GM19324 (cell line): ENCODE results near the gene TPM1.
"Not testable (repeated sequence)": the region's sequence is repeated elsewhere in the genome, so short reads cannot be mapped to it uniquely, and the experiment has no call there.

Source experiments
- ATAC-seq: cut with Tn5 transposase; IDR thresholded peaks from one replicate; pipeline ENCODE4 v1.9.1; 2021; ENCODE audit warnings: mild to moderate bottlenecking, moderate library complexity; ENCODE audit not compliant: unreplicated experiment, low FRiP score

TPM1 gene

GRCh38 chr15:63041974-63042876 is at the start of gene TPM1:
TPM1 (plus strand) TSS chr15:63042747; CDS start chr15:63042830, 83 bp downstream.
- ATAC-seq, result no peak

GRCh38 chr15:62993066-62993465 is 49.5 kb upstream of the TPM1 start:
- no peak for ATAC-seq

- not testable (repeated sequence) for ATAC-seq
These were observed 48.9 kb upstream of the TPM1 start for GRCh38 chr15:62993632-62994031.

GRCh38 chr15:62994439-62994838 is 48.1 kb upstream of the TPM1 start:
- ATAC-seq, result no peak

GRCh38 chr15:62994975-62995681 is 47.4 kb upstream of the TPM1 start:
- ATAC-seq, result no peak

- ATAC-seq, result no peak
These were observed 45.1 kb upstream of the TPM1 start for GRCh38 chr15:62997441-62997840.

- ATAC-seq, result no peak
These were observed 44.2 kb upstream of the TPM1 start for GRCh38 chr15:62998262-62998890.

GRCh38 chr15:62999178-62999577 is 43.4 kb upstream of the TPM1 start:
- no peak for ATAC-seq

- ATAC-seq, result no peak
These were observed 42.5 kb upstream of the TPM1 start for GRCh38 chr15:62999923-63000561.

GRCh38 chr15:63000706-63001105 is 41.8 kb upstream of the TPM1 start:
- ATAC-seq, result no peak

- no peak for ATAC-seq
These were observed 38.3 kb upstream of the TPM1 start for GRCh38 chr15:63004211-63004610.

- ATAC-seq, result no peak
These were observed 36.3 kb upstream of the TPM1 start for GRCh38 chr15:63006032-63006878.

- ATAC-seq, result no peak
These were observed 34.1 kb upstream of the TPM1 start for GRCh38 chr15:63008333-63009049.

- no peak for ATAC-seq
These were observed 32.2 kb upstream of the TPM1 start for GRCh38 chr15:63010386-63010785.

- no peak for ATAC-seq
These were observed 31.4 kb upstream of the TPM1 start for GRCh38 chr15:63010920-63011693.

- ATAC-seq, result no peak
These were observed 30.1 kb upstream of the TPM1 start for GRCh38 chr15:63012444-63012843.

- no peak for ATAC-seq
These were observed 29.3 kb upstream of the TPM1 start for GRCh38 chr15:63013052-63013808.

- ATAC-seq, result no peak
These were observed 28.0 kb upstream of the TPM1 start for GRCh38 chr15:63014578-63014977.
